Activated B cell treated with CpG ODN at 0.5 μM for 24 hours (primary cell): ENCODE results near the gene GNB1. TPM values are rescaled to one million over a fixed set of nuclear protein-coding genes. Genes with fewer than 3 reads are reported as not detected.

Experiments
- ATAC-seq: fragments of 200-7000 bp; cut with Tn5 transposase; one replicate; pipeline ENCODE4 v1.10.0; 2021; ENCODE audit warnings: low read depth, mild to moderate bottlenecking, moderate library complexity
- CTCF ChIA-PET: fragments of 350-600 bp; sonication (Branson Sonifier 250); formaldehyde crosslinking; loops from one replicate; lab custom pipeline; 2021; ENCODE audit warnings: antibody characterized with exemption; lab: Charles Lee
- POLR2A ChIA-PET: fragments of 350-600 bp; sonication (Branson Sonifier 250); formaldehyde crosslinking; loops from one replicate; lab custom pipeline; 2021; ENCODE audit warnings: antibody characterized with exemption; lab: Charles Lee
- DNase-seq: peaks from one replicate; pipeline ENCODE4 v3.0.0; 2022
- H3K27ac Mint-ChIP-seq: one replicate; pipeline ENCODE4 v1.8.0; 2020; ENCODE audit warnings: mixed read lengths
- H3K27me3 Mint-ChIP-seq: one replicate; pipeline ENCODE4 v1.8.0; 2021; ENCODE audit warnings: mixed read lengths
- H3K36me3 Mint-ChIP-seq: one replicate; pipeline ENCODE4 v1.8.0; 2021; ENCODE audit warnings: low read depth, mixed read lengths
- H3K4me1 Mint-ChIP-seq: one replicate; pipeline ENCODE4 v1.8.0; 2021; ENCODE audit warnings: mixed read lengths
- H3K4me3 Mint-ChIP-seq: one replicate; pipeline ENCODE4 v1.8.0; 2020; ENCODE audit warnings: mild to moderate bottlenecking, mixed read lengths
- H3K9me3 Mint-ChIP-seq: one replicate; pipeline ENCODE4 v1.8.0; 2020; ENCODE audit warnings: mixed read lengths
- CTCF ChIP-seq: fragments of 200-600 bp; IDR thresholded peaks from one replicate; pipeline ENCODE4 v1.8.0; 2022; ENCODE audit warnings: antibody characterized with exemption, mild to moderate bottlenecking
- intact Hi-C: fragments of 100-400 bp; cut with micrococcal nuclease; formaldehyde crosslinking; loops from one replicate; pipeline ENCODE4 v1.15.1; 2024
- total RNA-seq: library from RNA; stranded (reverse); gene quantifications from 2 replicates; pipeline ENCODE4 v1.2.3, GENCODE V29; 2022

The GNB1 gene
- total RNA-seq, 1 donor from 2014 or later = 302 TPM

- Mint-ChIP-seq H3K4me1 (no peaks in the 10 kb centered on the region), H3K27me3 (peaks cover 7% of the 10 kb centered on the region), H3K9me3 (no peaks in the 10 kb centered on the region), H3K27ac (no peak overlapping the region), H3K4me3 (no peak overlapping the region), H3K36me3 (no peaks in the 10 kb centered on the region)
- DNase-seq (no peak), ATAC-seq (no peak)
- intact Hi-C loops = no loop called here
- ChIA-PET CTCF (no interaction called here), POLR2A (interaction anchor here (0.5 kb wide), 1 partner anchor 17 kb away, joined by 3 read pairs; no protein-coding TSS in a partner anchor)
- no peak for TF ChIP-seq CTCF
Observed at GRCh38 chr1:1925437-1926345, 34.8 kb upstream of the GNB1 start.

DNA sequence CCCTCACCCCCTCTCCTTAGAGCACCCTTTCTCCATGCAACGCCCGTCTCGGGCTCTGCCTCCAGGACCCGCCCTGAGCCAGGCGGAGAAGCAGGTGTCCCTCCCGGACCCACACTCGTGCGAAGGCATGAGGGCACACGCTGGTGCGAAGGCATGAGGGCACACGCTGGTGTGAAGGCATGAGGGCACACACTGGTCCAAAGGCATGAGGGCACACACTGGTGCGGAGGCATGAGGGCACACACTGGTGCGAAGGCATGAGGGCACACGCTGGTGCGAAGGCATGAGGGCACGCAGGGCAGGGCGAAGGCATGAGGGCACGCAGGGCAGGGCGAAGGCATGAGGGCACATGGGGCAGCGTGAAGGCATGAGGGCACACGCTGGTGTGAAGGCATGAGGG, 34.0 kb upstream of the GNB1 start:
- ChIA-PET POLR2A (no interaction called here), CTCF (no interaction called here)
- DNase-seq = no peak
- intact Hi-C loops = no loop called here
- no peak for TF ChIP-seq CTCF
- Mint-ChIP-seq H3K27me3 (peaks cover 7% of the 10 kb centered on the region), H3K27ac (no peak overlapping the region), H3K4me1 (no peaks in the 10 kb centered on the region), H3K4me3 (no peak overlapping the region), H3K9me3 (no peaks in the 10 kb centered on the region), H3K36me3 (no peaks in the 10 kb centered on the region)
- no peak for ATAC-seq

GRCh38 chr1:1924386-1924785, 33.5 kb upstream of the GNB1 start:
- Mint-ChIP-seq H3K27me3 (peaks cover 7% of the 10 kb centered on the region), H3K4me1 (no peaks in the 10 kb centered on the region), H3K36me3 (no peaks in the 10 kb centered on the region), H3K27ac (no peak overlapping the region), H3K9me3 (no peaks in the 10 kb centered on the region), H3K4me3 (no peak overlapping the region)
- ATAC-seq (no peak), DNase-seq (no peak)
- intact Hi-C loops = no loop called here
- TF ChIP-seq CTCF = no peak
- ChIA-PET CTCF (no interaction called here), POLR2A (no interaction called here)

- ChIA-PET POLR2A (no interaction called here), CTCF (interaction anchor here (0.9 kb wide), 1 partner anchor 122 kb away, joined by 3 read pairs; no protein-coding TSS in a partner anchor)
- Mint-ChIP-seq H3K27me3 (peaks cover 7% of the 10 kb centered on the region), H3K27ac (no peak overlapping the region), H3K4me1 (no peaks in the 10 kb centered on the region), H3K9me3 (no peaks in the 10 kb centered on the region), H3K36me3 (no peaks in the 10 kb centered on the region), H3K4me3 (no peak overlapping the region)
- DNase-seq (no peak), ATAC-seq (no peak)
- TF ChIP-seq CTCF = no peak
- intact Hi-C loops = no loop called here
Observed at GRCh38 chr1:1922956-1923833, 32.3 kb upstream of the GNB1 start.

DNA sequence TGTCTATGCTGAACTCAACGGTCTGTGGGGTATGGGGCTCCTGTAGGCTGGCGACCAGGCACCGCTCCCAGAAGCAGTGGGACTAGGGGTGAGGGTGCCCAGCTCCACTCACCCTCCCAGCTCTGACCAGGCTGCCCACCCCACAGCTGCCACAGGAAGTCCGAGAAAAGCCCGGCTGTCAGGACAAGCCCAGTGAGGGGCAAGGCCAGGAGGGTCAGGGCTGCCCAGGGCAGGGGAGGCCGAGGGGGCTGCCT, 31.7 kb upstream of the GNB1 start:
- Mint-ChIP-seq H3K9me3 (no peaks in the 10 kb centered on the region), H3K4me3 (no peak overlapping the region), H3K4me1 (no peaks in the 10 kb centered on the region), H3K27me3 (peaks cover 7% of the 10 kb centered on the region), H3K27ac (no peak overlapping the region), H3K36me3 (no peaks in the 10 kb centered on the region)
- intact Hi-C loops = no loop called here
- TF ChIP-seq CTCF = no peak
- ChIA-PET CTCF (interaction anchor here (0.9 kb wide), 1 partner anchor 122 kb away, joined by 3 read pairs; no protein-coding TSS in a partner anchor), POLR2A (no interaction called here)
- DNase-seq (no peak), ATAC-seq (no peak)
